Measurements from ENCODE around the gene RPL11.
"Not testable (repeated sequence)": the region's sequence is repeated elsewhere in the genome, so short reads cannot be mapped to it uniquely, and the experiment has no call there.

Gene RPL11

GRCh38 chr1:23682946-23683345 lies 8.7 kb upstream of the RPL11 start:
- H3K9ac ChIP-seq (ENCODE audit: low read length in 5 of 5) = no peak overlapping the region
- no peaks in the 10 kb centered on the region for H3K9me3 ChIP-seq (ENCODE audit: control insufficient read depth in 5 of 5, low read length in 5 of 5)

GRCh38 chr1:23684415-23684814 lies 7.2 kb upstream of the RPL11 start:
- Histone ChIP-seq H3K27me3 (ENCODE audit: control insufficient read depth in 5 of 5, insufficient read depth in 4 of 5, low read length in 5 of 5) (peaks cover 2 to 8% (median 3%) of the 10 kb centered on the region in 5 donors), H3K9ac (ENCODE audit: low read length in 5 of 5) (no peak overlapping the region), H3K4me3 (ENCODE audit: low read depth in 1 of 5, low read length in 5 of 5) (no peak overlapping the region), H3K9me3 (ENCODE audit: control insufficient read depth in 5 of 5, low read length in 5 of 5) (no peaks in the 10 kb centered on the region), H3K4me1 (ENCODE audit: control insufficient read depth in 5 of 5, insufficient read depth in 5 of 5, low read length in 5 of 5) (no peaks in the 10 kb centered on the region), H3K27ac (ENCODE audit: low read depth, low read length) (no peak overlapping the region), H3K36me3 (ENCODE audit: control insufficient read depth in 5 of 5, insufficient read depth in 5 of 5, low read length in 5 of 5) (no peaks in the 10 kb centered on the region)

More at GRCh38 chr1:23682946-23683345, 8.7 kb upstream of the RPL11 start:
- Histone ChIP-seq H3K4me3 (ENCODE audit: low read depth in 1 of 5, low read length in 5 of 5) (no peak overlapping the region), H3K36me3 (ENCODE audit: control insufficient read depth in 5 of 5, insufficient read depth in 5 of 5, low read length in 5 of 5) (no peaks in the 10 kb centered on the region), H3K27me3 (ENCODE audit: control insufficient read depth in 5 of 5, insufficient read depth in 4 of 5, low read length in 5 of 5) (peaks cover 2 to 8% (median 4%) of the 10 kb centered on the region in 5 donors), H3K4me1 (ENCODE audit: control insufficient read depth in 5 of 5, insufficient read depth in 5 of 5, low read length in 5 of 5) (no peaks in the 10 kb centered on the region), H3K27ac (ENCODE audit: low read depth, low read length) (no peak overlapping the region)

GRCh38 chr1:23685197-23685596 lies 6.4 kb upstream of the RPL11 start:
- H3K4me3 ChIP-seq (ENCODE audit: low read depth in 1 of 5, low read length in 5 of 5); H3K9me3 ChIP-seq (ENCODE audit: control insufficient read depth in 5 of 5, low read length in 5 of 5); H3K27me3 ChIP-seq (ENCODE audit: control insufficient read depth in 5 of 5, insufficient read depth in 4 of 5, low read length in 5 of 5); H3K27ac ChIP-seq (ENCODE audit: low read depth, low read length); H3K9ac ChIP-seq (ENCODE audit: low read length in 5 of 5); H3K36me3 ChIP-seq (ENCODE audit: control insufficient read depth in 5 of 5, insufficient read depth in 5 of 5, low read length in 5 of 5); H3K4me1 ChIP-seq (ENCODE audit: control insufficient read depth in 5 of 5, insufficient read depth in 5 of 5, low read length in 5 of 5): not testable (repeated sequence)

- H3K4me3 ChIP-seq (ENCODE audit: low read depth in 1 of 5, low read length in 5 of 5); H3K9ac ChIP-seq (ENCODE audit: low read length in 5 of 5); H3K9me3 ChIP-seq (ENCODE audit: control insufficient read depth in 5 of 5, low read length in 5 of 5); H3K27me3 ChIP-seq (ENCODE audit: control insufficient read depth in 5 of 5, insufficient read depth in 4 of 5, low read length in 5 of 5); H3K27ac ChIP-seq (ENCODE audit: low read depth, low read length); H3K36me3 ChIP-seq (ENCODE audit: control insufficient read depth in 5 of 5, insufficient read depth in 5 of 5, low read length in 5 of 5): not testable (repeated sequence)
- peaks cover 6 to 12% (median 8%) of the 10 kb centered on the region in 5 donors for H3K4me1 ChIP-seq (ENCODE audit: control insufficient read depth in 5 of 5, insufficient read depth in 5 of 5, low read length in 5 of 5)
Observed at GRCh38 chr1:23687680-23688079, 3.9 kb upstream of the RPL11 start.

GRCh38 chr1:23688281-23688680 lies 3.3 kb upstream of the RPL11 start:
- not testable (repeated sequence) for H3K9me3 ChIP-seq (ENCODE audit: control insufficient read depth in 5 of 5, low read length in 5 of 5); H3K36me3 ChIP-seq (ENCODE audit: control insufficient read depth in 5 of 5, insufficient read depth in 5 of 5, low read length in 5 of 5); H3K4me3 ChIP-seq (ENCODE audit: low read depth in 1 of 5, low read length in 5 of 5); H3K27me3 ChIP-seq (ENCODE audit: control insufficient read depth in 5 of 5, insufficient read depth in 4 of 5, low read length in 5 of 5); H3K9ac ChIP-seq (ENCODE audit: low read length in 5 of 5); H3K27ac ChIP-seq (ENCODE audit: low read depth, low read length)
- H3K4me1 ChIP-seq (ENCODE audit: control insufficient read depth in 5 of 5, insufficient read depth in 5 of 5, low read length in 5 of 5) = peaks cover 9 to 18% (median 14%) of the 10 kb centered on the region in 5 donors

DNA sequence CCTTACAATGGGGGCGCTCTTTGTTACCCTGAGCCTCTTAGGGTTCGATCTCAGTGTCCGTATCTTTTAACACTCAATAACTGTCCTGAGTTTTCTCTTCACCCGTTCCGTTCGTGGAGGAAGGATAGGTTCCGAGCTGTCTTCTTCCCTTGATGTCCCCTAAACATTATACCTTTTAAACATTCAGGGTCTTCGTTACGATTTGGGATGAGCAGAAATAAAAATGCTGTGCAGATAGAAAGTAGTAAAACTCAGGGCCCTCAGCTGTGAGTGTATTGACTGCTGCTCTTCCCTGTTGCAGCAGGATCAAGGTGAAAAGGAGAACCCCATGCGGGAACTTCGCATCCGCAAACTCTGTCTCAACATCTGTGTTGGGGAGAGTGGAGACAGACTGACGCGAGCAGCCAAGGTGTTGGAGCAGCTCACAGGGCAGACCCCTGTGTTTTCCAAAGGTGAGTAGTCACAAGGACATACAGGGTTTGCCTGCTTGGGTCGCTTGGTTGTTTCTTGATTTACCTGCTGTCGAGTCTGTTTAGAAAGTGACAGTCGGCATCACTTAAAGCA lies 784 bp downstream of the RPL11 start:
- H3K36me3 ChIP-seq (ENCODE audit: control insufficient read depth in 5 of 5, insufficient read depth in 5 of 5, low read length in 5 of 5) = peaks cover 24 to 46% (median 44%) of the 10 kb centered on the region in 5 donors
- peaks cover 9 to 44% (median 40%) of the 10 kb centered on the region in 5 donors for H3K4me1 ChIP-seq (ENCODE audit: control insufficient read depth in 5 of 5, insufficient read depth in 5 of 5, low read length in 5 of 5)
- peak overlapping the region; percentile 90 for H3K27ac ChIP-seq (ENCODE audit: low read depth, low read length)
- H3K9me3 ChIP-seq (ENCODE audit: control insufficient read depth in 5 of 5, low read length in 5 of 5) = no peaks in the 10 kb centered on the region
- peak overlapping the region; percentile 82 to 98 (median 97) for H3K9ac ChIP-seq (ENCODE audit: low read length in 5 of 5)
- H3K4me3 ChIP-seq (ENCODE audit: low read depth in 1 of 5, low read length in 5 of 5) = peak overlapping the region; percentile 87 to 99 (median 97)
- H3K27me3 ChIP-seq (ENCODE audit: control insufficient read depth in 5 of 5, insufficient read depth in 4 of 5, low read length in 5 of 5) = no peaks in the 10 kb centered on the region

- H3K4me3 ChIP-seq (ENCODE audit: low read depth in 1 of 5, low read length in 5 of 5) = no peak overlapping the region
- H3K4me1 ChIP-seq (ENCODE audit: control insufficient read depth in 5 of 5, insufficient read depth in 5 of 5, low read length in 5 of 5) = peaks cover 9 to 44% (median 40%) of the 10 kb centered on the region in 5 donors
- peak overlapping the region; percentile 90 for H3K27ac ChIP-seq (ENCODE audit: low read depth, low read length)
- H3K36me3 ChIP-seq (ENCODE audit: control insufficient read depth in 5 of 5, insufficient read depth in 5 of 5, low read length in 5 of 5) = peaks cover 33 to 58% (median 56%) of the 10 kb centered on the region in 5 donors
- no peaks in the 10 kb centered on the region for H3K27me3 ChIP-seq (ENCODE audit: control insufficient read depth in 5 of 5, insufficient read depth in 4 of 5, low read length in 5 of 5)
- H3K9me3 ChIP-seq (ENCODE audit: control insufficient read depth in 5 of 5, low read length in 5 of 5) = no peaks in the 10 kb centered on the region
- H3K9ac ChIP-seq (ENCODE audit: low read length in 5 of 5) = peak overlapping the region; percentile 82 to 98 (median 97)
Observed at GRCh38 chr1:23693599-23693998, 2.0 kb downstream of the RPL11 start.

DNA sequence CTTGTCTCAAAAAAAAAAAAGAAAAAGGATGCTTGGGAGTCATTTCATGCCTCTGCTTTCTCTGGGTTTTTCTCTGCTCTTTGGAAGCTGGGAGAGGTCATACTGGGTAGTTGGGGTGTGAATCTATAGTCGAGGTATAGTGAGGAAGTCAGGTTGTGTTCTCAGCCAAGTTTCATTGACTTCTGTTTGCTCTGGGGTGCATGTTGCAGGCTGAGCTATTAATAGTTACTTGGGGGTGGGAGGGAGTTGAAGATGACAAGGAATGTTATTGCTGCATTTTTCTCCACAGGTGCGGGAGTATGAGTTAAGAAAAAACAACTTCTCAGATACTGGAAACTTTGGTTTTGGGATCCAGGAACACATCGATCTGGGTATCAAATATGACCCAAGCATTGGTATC lies 2.8 kb downstream of the RPL11 start:
- Histone ChIP-seq H3K27me3 (ENCODE audit: control insufficient read depth in 5 of 5, insufficient read depth in 4 of 5, low read length in 5 of 5) (no peaks in the 10 kb centered on the region), H3K36me3 (ENCODE audit: control insufficient read depth in 5 of 5, insufficient read depth in 5 of 5, low read length in 5 of 5) (peaks cover 36 to 65% (median 62%) of the 10 kb centered on the region in 5 donors), H3K9me3 (ENCODE audit: control insufficient read depth in 5 of 5, low read length in 5 of 5) (no peaks in the 10 kb centered on the region), H3K4me1 (ENCODE audit: control insufficient read depth in 5 of 5, insufficient read depth in 5 of 5, low read length in 5 of 5) (peaks cover 9 to 44% (median 40%) of the 10 kb centered on the region in 5 donors), H3K9ac (ENCODE audit: low read length in 5 of 5) (peak overlapping the region in 1 of 5 donors; percentile 37), H3K27ac (ENCODE audit: low read depth, low read length) (no peak overlapping the region), H3K4me3 (ENCODE audit: low read depth in 1 of 5, low read length in 5 of 5) (no peak overlapping the region)

DNA sequence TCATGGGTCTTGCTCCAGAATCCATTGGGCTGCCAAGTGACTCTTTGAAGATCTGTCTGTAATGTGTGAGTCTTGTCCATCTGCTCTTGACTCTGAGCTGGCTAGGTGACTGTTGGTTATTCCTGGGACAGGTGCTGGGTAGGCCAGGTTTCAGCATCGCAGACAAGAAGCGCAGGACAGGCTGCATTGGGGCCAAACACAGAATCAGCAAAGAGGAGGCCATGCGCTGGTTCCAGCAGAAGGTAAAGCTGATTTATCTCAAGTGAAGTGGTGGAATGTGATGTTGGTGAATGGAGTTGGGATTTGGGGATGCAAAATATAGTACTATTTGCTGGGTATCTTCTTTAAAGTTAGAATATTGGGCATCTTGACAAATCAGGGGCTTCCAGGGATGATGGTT lies 4.1 kb downstream of the RPL11 start:
- peaks cover 9 to 47% (median 40%) of the 10 kb centered on the region in 5 donors for H3K4me1 ChIP-seq (ENCODE audit: control insufficient read depth in 5 of 5, insufficient read depth in 5 of 5, low read length in 5 of 5)
- H3K9ac ChIP-seq (ENCODE audit: low read length in 5 of 5) = peak overlapping the region in 3 of 5 donors; percentile 28 to 33 (median 31)
- H3K27ac ChIP-seq (ENCODE audit: low read depth, low read length) = no peak overlapping the region
- no peak overlapping the region for H3K4me3 ChIP-seq (ENCODE audit: low read depth in 1 of 5, low read length in 5 of 5)
- no peaks in the 10 kb centered on the region for H3K9me3 ChIP-seq (ENCODE audit: control insufficient read depth in 5 of 5, low read length in 5 of 5)
- no peaks in the 10 kb centered on the region for H3K27me3 ChIP-seq (ENCODE audit: control insufficient read depth in 5 of 5, insufficient read depth in 4 of 5, low read length in 5 of 5)
- peaks cover 41 to 76% (median 72%) of the 10 kb centered on the region in 5 donors for H3K36me3 ChIP-seq (ENCODE audit: control insufficient read depth in 5 of 5, insufficient read depth in 5 of 5, low read length in 5 of 5)

- peak overlapping the region in 2 of 5 donors; percentile 28 to 33 for H3K9ac ChIP-seq (ENCODE audit: low read length in 5 of 5)
- H3K27me3 ChIP-seq (ENCODE audit: control insufficient read depth in 5 of 5, insufficient read depth in 4 of 5, low read length in 5 of 5) = no peaks in the 10 kb centered on the region
- H3K9me3 ChIP-seq (ENCODE audit: control insufficient read depth in 5 of 5, low read length in 5 of 5) = no peaks in the 10 kb centered on the region
- H3K4me1 ChIP-seq (ENCODE audit: control insufficient read depth in 5 of 5, insufficient read depth in 5 of 5, low read length in 5 of 5) = peaks cover 9 to 47% (median 40%) of the 10 kb centered on the region in 5 donors
- peaks cover 41 to 82% (median 79%) of the 10 kb centered on the region in 5 donors for H3K36me3 ChIP-seq (ENCODE audit: control insufficient read depth in 5 of 5, insufficient read depth in 5 of 5, low read length in 5 of 5)
- no peak overlapping the region for H3K27ac ChIP-seq (ENCODE audit: low read depth, low read length)
- H3K4me3 ChIP-seq (ENCODE audit: low read depth in 1 of 5, low read length in 5 of 5) = no peak overlapping the region
Observed at GRCh38 chr1:23696335-23696989, 4.9 kb downstream of the RPL11 start.
